Activated CD4-positive, alpha-beta T cell treated with anti-CD3 and anti-CD28 coated beads for 48 hours (primary cell): ENCODE data around the gene GPR27.

ENCODE experiments used
- DNase-seq: peaks from one replicate; pipeline ENCODE4 v3.0.0-alpha.2; 2020

GPR27 gene

DNA sequence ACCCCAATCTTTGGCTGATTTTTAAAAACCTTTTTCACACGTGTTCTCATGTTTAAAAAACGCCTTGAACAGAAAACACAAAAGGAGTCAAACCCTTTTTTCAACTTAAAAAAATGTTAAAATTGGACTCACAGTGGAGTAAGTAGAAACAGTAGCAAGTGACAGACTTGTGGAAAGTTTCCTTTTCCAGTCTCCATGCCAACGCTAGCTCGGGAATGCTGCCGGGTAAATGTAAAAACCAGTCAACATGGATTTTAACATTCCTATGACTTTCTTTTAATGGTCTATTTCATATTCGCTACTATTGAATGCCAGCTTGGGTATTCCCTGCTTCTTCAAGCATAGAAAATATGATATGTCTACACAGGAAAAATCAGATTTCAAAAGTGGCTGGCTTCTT is 32.9 kb downstream of the GPR27 start:
- no peak for DNase-seq

DNA sequence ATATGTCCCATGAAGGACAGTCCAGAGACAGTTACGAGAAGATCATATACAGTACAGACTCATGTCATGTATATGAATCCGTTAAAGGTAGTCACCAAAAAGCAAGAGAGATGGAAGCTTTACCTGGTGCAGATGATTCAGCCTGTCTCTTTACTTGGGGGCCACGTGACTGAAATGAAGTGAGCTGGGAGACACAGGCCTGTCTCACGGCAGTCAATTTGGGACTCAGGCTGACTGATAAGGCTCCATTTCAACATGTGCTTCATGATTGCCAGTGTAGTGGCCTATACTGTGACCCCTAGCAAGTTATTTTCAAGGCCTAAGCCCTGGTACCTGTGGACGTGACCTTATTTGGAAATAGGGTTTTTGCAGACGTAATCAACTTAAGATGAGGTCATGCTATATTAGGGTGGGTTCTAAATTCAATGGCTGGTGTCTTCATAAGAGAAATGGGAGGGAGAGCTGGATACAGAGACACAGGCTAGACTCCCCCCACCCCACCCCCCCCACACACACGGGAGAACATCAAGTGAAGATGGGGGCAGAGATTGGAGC is 34.3 kb downstream of the GPR27 start:
- no peak for DNase-seq

DNA sequence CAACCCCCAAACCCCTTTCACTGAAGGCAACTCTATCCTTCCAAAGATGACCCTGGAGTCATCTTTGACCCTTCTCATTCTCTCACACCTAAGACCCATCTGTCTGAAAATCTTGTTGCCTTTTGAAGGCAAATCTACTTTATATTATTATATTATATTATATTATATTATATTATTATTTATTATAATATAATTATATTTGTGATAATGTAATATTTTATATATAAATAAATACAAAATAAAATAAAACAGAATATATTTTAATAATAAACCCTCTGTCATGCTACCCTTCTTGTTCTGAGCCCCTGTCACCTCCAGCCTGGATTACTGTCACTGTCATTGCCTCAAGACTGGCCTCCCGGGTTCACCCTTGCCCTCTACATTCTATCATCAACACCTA is 36.3 kb downstream of the GPR27 start:
- no peak for DNase-seq

DNA sequence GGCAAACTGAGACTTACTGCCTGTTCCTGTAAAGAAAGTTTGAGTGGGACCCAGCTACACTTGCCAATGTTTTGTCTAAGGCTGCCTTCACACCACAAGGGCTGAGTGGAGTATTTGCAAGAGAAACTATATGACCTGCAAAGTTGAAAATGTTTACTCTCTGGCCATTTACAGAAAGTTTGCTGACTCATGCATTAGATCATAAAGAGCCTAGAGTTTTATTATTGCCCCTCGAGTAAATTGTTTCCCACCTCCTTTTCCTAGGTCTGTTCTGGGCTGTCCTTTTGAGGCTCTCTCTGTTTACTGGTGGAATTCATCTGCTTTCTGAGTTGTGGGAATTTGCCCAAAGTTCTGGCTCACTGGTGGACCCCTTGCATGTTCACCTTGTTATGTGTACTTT is 38.0 kb downstream of the GPR27 start:
- DNase-seq: no peak

DNA sequence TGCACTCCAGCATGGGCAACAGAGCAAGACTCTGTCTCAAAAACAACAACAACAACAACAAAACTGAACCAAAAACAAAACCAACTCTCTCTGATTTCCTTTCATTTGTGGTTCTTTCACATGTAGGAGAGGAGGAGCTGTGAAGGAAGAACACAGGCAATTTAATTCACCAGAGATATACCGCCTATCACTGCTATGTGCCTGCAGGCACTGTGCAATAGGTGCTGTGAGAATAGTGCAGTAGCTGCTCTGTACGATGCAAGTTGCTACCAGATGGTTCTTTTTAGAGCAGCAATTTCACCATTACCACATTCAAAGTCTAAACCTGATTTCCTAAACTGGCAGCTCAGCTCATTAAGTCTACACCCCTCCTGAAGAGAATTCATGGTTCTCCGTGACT is 42.6 kb downstream of the GPR27 start:
- no peak for DNase-seq

DNA sequence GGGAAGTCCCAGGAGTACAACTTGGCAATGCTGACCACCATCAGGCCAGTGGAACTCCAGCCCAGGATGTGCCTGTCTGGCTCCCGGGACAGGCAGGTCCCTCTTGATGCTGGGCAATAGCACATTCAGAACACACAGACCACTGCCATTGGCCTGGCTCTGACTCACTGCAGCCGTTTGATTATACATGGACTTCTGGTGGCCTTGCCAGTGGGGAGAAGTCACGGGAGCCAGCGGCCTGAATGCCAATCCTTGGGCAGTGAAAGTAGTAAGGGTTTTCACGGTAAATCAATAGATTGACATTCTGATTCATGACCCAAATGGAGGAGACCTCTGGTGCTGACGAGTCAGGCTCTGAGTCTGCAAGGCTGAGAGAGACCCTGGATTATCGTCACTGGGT is 43.8 kb downstream of the GPR27 start:
- DNase-seq: no peak

DNA sequence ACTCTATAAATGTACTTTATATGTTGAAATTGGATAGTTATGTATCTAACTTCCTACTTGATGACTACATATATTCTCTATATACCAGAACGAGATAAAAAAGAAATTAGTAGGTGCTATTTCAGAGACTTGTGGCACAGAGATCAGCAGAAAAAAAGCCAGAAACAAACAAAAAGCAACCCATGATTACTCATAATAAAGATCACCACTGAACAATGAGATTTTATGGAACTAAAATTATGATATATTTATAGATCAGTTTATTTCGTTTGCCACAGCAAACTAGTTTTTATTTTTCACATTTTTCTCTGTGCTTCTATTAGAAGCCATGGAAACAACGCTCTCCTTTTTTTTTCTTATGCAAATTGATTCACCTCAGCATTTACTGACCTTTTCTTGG is 46.4 kb downstream of the GPR27 start:
- no peak for DNase-seq

DNA sequence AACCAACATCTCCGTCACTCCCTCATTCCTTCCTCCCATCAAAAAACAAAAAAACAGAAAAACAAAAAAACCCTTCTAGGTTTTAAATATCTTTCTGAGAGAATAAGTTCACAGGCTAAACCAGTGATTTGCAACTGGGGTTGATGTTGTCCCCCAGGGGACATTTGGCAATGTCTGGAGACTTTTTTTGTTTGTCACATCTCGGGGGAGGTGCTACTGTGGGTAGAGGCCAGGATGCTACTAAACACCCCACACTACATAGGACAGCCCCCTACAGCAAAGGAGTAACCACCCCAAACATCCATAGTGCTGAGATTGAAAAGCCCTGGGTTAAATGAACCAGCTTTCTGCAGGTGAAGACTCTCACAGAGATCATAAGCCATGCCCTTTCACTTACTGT is 48.3 kb downstream of the GPR27 start:
- DNase-seq: no peak

DNA sequence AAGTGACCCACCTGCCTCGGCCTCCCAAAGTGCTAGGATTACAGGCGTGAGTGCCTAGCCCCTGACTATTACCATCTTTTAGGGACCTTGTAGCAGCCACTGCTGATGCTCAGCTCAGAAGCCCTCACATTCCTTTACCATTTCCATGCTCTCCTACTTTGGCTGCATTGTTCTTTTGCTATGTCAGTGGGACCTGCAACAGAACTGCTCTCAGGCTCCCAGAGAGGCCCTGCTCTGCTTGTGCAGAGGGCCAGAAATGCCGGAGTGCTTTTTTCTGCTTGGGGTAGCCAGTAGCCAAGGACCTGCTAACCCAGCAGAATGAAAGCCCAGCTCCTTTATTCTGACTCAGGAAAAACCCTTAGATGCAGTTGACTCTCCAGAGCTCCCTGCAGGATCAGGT is 49.6 kb downstream of the GPR27 start:
- no peak for DNase-seq

DNA sequence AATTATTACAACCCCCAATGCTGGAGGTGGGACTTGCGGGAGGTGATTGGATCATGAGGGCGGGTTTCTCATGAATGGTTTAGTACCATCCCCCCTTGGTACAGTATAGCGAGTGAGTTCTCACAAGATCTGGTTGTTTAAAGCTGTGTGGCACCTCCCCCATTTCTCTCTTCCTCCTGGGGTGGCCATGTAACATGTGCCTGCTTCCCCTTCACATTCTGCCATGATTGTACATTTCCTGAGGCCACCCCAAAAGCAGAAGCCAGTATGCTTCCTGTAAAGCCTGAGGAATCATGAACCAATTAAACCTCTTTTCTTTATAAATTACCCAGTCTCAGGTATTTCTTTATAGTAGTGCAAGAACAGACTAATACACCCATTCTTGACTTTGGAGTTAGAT is 51.5 kb downstream of the GPR27 start:
- no peak for DNase-seq

DNA sequence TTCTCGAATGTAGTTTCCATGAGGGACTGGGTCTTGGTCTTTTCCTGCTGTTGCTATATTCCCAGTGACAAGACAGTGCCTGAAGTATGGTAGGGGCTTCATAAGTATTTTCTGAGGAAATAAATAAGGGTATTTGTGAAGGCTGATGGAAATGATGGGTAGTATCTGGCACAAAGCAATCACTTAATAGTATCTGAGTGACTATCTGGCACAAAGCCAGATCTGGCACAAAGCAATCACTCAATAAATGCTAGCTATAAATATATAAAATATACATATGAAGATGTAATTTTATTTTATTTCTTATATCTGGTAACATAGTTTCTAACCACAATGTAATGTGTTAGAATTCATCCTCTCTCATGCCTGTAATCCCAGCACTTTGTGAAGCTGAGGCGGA is 52.0 kb downstream of the GPR27 start:
- no peak for DNase-seq
